HEK293 (cell line): Measurements from ENCODE around the gene EFNA2.

Source experiments
- CTCF ChIA-PET: fragments of 350-600 bp; formaldehyde crosslinking; extraction: SDS; loops from one replicate; lab custom pipeline; 2021; ENCODE audit warnings: antibody characterized with exemption; lab: Yijun Ruan, JAX
- POLR2A ChIA-PET: fragments of 300-600 bp; formaldehyde crosslinking; extraction: SDS; loops from one replicate; lab custom pipeline; 2020; ENCODE audit warnings: antibody characterized with exemption, inconsistent platforms; lab: Yijun Ruan, JAX
- H3K27ac ChIP-seq: fragments of 200-500 bp; sonication (Bioruptor generic); 2 replicates; pipeline ENCODE4 v1.5.1; 2014; ENCODE audit warnings: low read depth, low read length, control low read depth, inconsistent platforms; ENCODE audit errors: extremely low read depth
- H3K36me3 ChIP-seq, 2 experiments: fragments of 200-500 bp in 1 of 2; sonication (Bioruptor generic) in 1 of 2; 1 replicate in 1 of 2; 2 replicates in 1 of 2; pipeline ENCODE4 v1.5.1; 2014 to 2017; ENCODE audit warnings: inconsistent platforms in 2 of 2, low read length in 2 of 2; ENCODE audit not compliant: control insufficient read depth in 2 of 2, insufficient read depth in 1 of 2
- H3K4me1 ChIP-seq: fragments of 200-500 bp; sonication (Bioruptor generic); 2 replicates; pipeline ENCODE4 v1.5.1; 2014; ENCODE audit warnings: mild to moderate bottlenecking, low read length, inconsistent platforms; ENCODE audit not compliant: control insufficient read depth, insufficient read depth
- H3K4me3 ChIP-seq: 2 replicates; pipeline ENCODE4 v1.5.1; 2011; ENCODE audit warnings: low read depth, mild to moderate bottlenecking, control low read depth, low read length, moderate library complexity
- H3K9me3 ChIP-seq: fragments of 200-500 bp; sonication (Bioruptor generic); 2 replicates; pipeline ENCODE4 v1.5.1; 2014; ENCODE audit warnings: low read depth, low read length, inconsistent platforms; ENCODE audit not compliant: control insufficient read depth, insufficient read depth
- GLIS1 ChIP-seq: fragments of 450-650 bp; formaldehyde crosslinking; IDR thresholded peaks from 2 replicates; pipeline ENCODE4 v1.5.1; 2016; ENCODE audit warnings: missing biosample characterization, missing genetic modification characterization
- HIC1 ChIP-seq: fragments of 450-650 bp; formaldehyde crosslinking; IDR thresholded peaks from 2 replicates; pipeline ENCODE4 v1.5.1; 2016; ENCODE audit warnings: missing biosample characterization, missing genetic modification characterization
- WT1 ChIP-seq: fragments of 450-650 bp; formaldehyde crosslinking; IDR thresholded peaks from 2 replicates; pipeline ENCODE4 v1.5.1; 2016; ENCODE audit warnings: missing biosample characterization, missing genetic modification characterization
- ZBTB1 ChIP-seq: fragments of 450-650 bp; formaldehyde crosslinking; IDR thresholded peaks from 2 replicates; pipeline ENCODE4 v1.5.1; 2016; ENCODE audit warnings: missing biosample characterization, missing genetic modification characterization
- ZNF155 ChIP-seq: fragments of 450-650 bp; formaldehyde crosslinking; IDR thresholded peaks from 2 replicates; pipeline ENCODE4 v1.5.1; 2016; ENCODE audit warnings: missing biosample characterization, missing genetic modification characterization
- ZNF202 ChIP-seq: fragments of 450-650 bp; formaldehyde crosslinking; IDR thresholded peaks from 2 replicates; pipeline ENCODE4 v1.5.1; 2016; ENCODE audit warnings: missing biosample characterization, missing genetic modification characterization, borderline replicate concordance
- ZNF211 ChIP-seq: fragments of 450-650 bp; formaldehyde crosslinking; IDR thresholded peaks from 2 replicates; pipeline ENCODE4 v1.5.1; 2016; ENCODE audit warnings: low read depth, missing biosample characterization, missing genetic modification characterization
- ZNF214 ChIP-seq: fragments of 450-650 bp; formaldehyde crosslinking; IDR thresholded peaks from 2 replicates; pipeline ENCODE4 v1.5.1; 2017; ENCODE audit warnings: missing biosample characterization, mild to moderate bottlenecking, missing genetic modification characterization, borderline replicate concordance
- ZNF335 ChIP-seq: fragments of 450-650 bp; formaldehyde crosslinking; conservative IDR thresholded peaks from 2 replicates; pipeline ENCODE4 v1.5.1; 2016; ENCODE audit warnings: missing biosample characterization, missing genetic modification characterization
- ZNF350 ChIP-seq: fragments of 450-650 bp; formaldehyde crosslinking; IDR thresholded peaks from 2 replicates; pipeline ENCODE4 v1.5.0; 2017; ENCODE audit warnings: missing biosample characterization, mild to moderate bottlenecking, missing genetic modification characterization
- ZNF366 ChIP-seq: fragments of 450-650 bp; formaldehyde crosslinking; conservative IDR thresholded peaks from 2 replicates; pipeline ENCODE4 v1.5.1; 2016; ENCODE audit warnings: missing biosample characterization, missing genetic modification characterization
- ZNF488 ChIP-seq: fragments of 450-650 bp; formaldehyde crosslinking; IDR thresholded peaks from 2 replicates; pipeline ENCODE4 v1.5.1; 2016; ENCODE audit warnings: missing biosample characterization, missing genetic modification characterization
- ZNF626 ChIP-seq: fragments of 450-650 bp; sonication (Bioruptor Pico); formaldehyde crosslinking; IDR thresholded peaks from 2 replicates; pipeline ENCODE4 v1.5.1; 2018; ENCODE audit warnings: missing biosample characterization, missing genetic modification characterization, inconsistent platforms
- ZNF677 ChIP-seq: fragments of 450-650 bp; IDR thresholded peaks from 2 replicates; pipeline ENCODE4 v1.5.0; 2018; ENCODE audit warnings: missing biosample characterization, mild to moderate bottlenecking, missing genetic modification characterization, moderate library complexity
- TF ChIP-seq, protein P1 (sequence below): fragments of 450-650 bp; formaldehyde crosslinking; IDR thresholded peaks from 2 replicates; pipeline ENCODE4 v1.5.1; 2016; ENCODE audit warnings: missing biosample characterization, missing genetic modification characterization
- TF ChIP-seq, protein P2 (sequence below): fragments of 450-650 bp; formaldehyde crosslinking; IDR thresholded peaks from 2 replicates; pipeline ENCODE4 v1.5.1; 2016; ENCODE audit warnings: missing biosample characterization, missing genetic modification characterization

EFNA2 gene

DNA sequence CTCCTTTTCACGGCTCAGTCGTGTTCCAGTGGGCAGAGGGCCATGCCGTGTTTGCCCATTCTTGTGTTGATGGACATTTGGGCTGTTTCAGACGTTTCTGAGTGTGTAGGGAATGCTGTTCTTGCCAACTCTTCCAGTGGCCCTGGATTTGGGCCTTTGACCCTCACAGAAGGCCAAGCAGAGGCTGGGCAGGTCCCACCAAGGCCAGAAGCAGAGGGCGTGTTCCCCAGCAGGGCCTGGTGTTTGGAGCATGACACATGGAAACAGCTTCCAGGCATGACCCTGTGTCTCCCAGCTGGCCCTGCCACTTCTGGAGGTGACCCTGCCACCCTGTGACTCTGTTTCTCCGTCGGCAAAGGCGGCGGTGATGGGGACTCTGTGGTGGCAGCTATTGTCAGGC, 35.9 kb downstream of the EFNA2 start:
- POLR2A ChIA-PET, result interaction anchor here (0.7 kb wide), 1 partner anchor 79 kb away, joined by 3 read pairs; no protein-coding TSS in a partner anchor

GRCh38 chr19:1322198-1322981, 36.7 kb downstream of the EFNA2 start:
- H3K27ac ChIP-seq, result no peak overlapping the region
- H3K4me1 ChIP-seq, result peaks cover 5% of the 10 kb centered on the region; the same call in 1 of the 2 replicates
- CTCF ChIA-PET, result no interaction called here
- H3K4me3 ChIP-seq, result no peak overlapping the region
- TF ChIP-seq, protein P1, sequence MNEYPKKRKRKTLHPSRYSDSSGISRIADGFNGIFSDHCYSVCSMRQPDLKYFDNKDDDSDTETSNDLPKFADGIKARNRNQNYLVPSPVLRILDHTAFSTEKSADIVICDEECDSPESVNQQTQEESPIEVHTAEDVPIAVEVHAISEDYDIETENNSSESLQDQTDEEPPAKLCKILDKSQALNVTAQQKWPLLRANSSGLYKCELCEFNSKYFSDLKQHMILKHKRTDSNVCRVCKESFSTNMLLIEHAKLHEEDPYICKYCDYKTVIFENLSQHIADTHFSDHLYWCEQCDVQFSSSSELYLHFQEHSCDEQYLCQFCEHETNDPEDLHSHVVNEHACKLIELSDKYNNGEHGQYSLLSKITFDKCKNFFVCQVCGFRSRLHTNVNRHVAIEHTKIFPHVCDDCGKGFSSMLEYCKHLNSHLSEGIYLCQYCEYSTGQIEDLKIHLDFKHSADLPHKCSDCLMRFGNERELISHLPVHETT, result 0 out of 2 replicates have a peak, but pooled peaks have one; percentile 26
- TF ChIP-seq ZBTB1 (tag by site-specific recombination) (no peak), HIC1 (tag by site-specific recombination) (peak; percentile 71), ZNF202 (tag by site-specific recombination) (peak; percentile 63; the same call in 1 of the 2 replicates), ZNF366 (tag by site-specific recombination) (peak; percentile 73; the same call in 1 of the 2 replicates)
- H3K36me3 ChIP-seq, result no peaks in the 10 kb centered on the region
- H3K9me3 ChIP-seq, result no peaks in the 10 kb centered on the region
- POLR2A ChIA-PET, result no interaction called here

More for the DNA sequence above, 35.9 kb downstream of the EFNA2 start:
- H3K9me3 ChIP-seq, result no peaks in the 10 kb centered on the region
- peaks cover 5% of the 10 kb centered on the region; the same call in 1 of the 2 replicates for H3K4me1 ChIP-seq
- H3K36me3 ChIP-seq, result no peaks in the 10 kb centered on the region
- no peak overlapping the region for H3K4me3 ChIP-seq
- no peak overlapping the region for H3K27ac ChIP-seq
- CTCF ChIA-PET, result no interaction called here
- TF ChIP-seq, protein P2, sequence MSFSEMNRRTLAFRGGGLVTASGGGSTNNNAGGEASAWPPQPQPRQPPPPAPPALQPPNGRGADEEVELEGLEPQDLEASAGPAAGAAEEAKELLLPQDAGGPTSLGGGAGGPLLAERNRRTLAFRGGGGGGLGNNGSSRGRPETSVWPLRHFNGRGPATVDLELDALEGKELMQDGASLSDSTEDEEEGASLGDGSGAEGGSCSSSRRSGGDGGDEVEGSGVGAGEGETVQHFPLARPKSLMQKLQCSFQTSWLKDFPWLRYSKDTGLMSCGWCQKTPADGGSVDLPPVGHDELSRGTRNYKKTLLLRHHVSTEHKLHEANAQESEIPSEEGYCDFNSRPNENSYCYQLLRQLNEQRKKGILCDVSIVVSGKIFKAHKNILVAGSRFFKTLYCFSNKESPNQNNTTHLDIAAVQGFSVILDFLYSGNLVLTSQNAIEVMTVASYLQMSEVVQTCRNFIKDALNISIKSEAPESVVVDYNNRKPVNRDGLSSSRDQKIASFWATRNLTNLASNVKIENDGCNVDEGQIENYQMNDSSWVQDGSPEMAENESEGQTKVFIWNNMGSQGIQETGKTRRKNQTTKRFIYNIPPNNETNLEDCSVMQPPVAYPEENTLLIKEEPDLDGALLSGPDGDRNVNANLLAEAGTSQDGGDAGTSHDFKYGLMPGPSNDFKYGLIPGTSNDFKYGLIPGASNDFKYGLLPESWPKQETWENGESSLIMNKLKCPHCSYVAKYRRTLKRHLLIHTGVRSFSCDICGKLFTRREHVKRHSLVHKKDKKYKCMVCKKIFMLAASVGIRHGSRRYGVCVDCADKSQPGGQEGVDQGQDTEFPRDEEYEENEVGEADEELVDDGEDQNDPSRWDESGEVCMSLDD, result no peak
- no peak for TF ChIP-seq WT1 (tag by site-specific recombination)
- TF ChIP-seq ZNF211 (tag by site-specific recombination), result no peak
- no peak for TF ChIP-seq ZNF488 (tag by site-specific recombination)
- no peak for TF ChIP-seq ZNF350
- no peak for TF ChIP-seq GLIS1 (tag by site-specific recombination)
- no peak for TF ChIP-seq ZNF214 (tag by site-specific recombination)
- no peak for TF ChIP-seq ZNF677
- no peak for TF ChIP-seq ZNF626 (tag by site-specific recombination)
- TF ChIP-seq ZNF155 (tag by site-specific recombination), result no peak
- TF ChIP-seq ZNF335 (tag by site-specific recombination), result no peak
